MM.1S (cell line): ENCODE results near the gene PIK3R1.

ENCODE experiments used
- DNase-seq: peaks from one replicate; pipeline ENCODE4 v3.0.0-alpha.2; 2015
- H2AFZ ChIP-seq: fragments of 300-600 bp; sonication (generic); 2 replicates; pipeline ENCODE4 v1.6.0; 2016; ENCODE audit warnings: antibody characterized with exemption, low read length
- H3F3A ChIP-seq: fragments of 300-600 bp; sonication (generic); 2 replicates; pipeline ENCODE4 v1.6.1; 2016; ENCODE audit warnings: mild to moderate bottlenecking, antibody characterized with exemption, low read length, moderate library complexity, mixed read lengths; ENCODE audit not compliant: insufficient read depth
- H3K27ac ChIP-seq: fragments of 300-600 bp; sonication (generic); 2 replicates; pipeline ENCODE4 v1.5.1; 2016; ENCODE audit warnings: mild to moderate bottlenecking, low read length
- H3K27me3 ChIP-seq: fragments of 300-600 bp; sonication (generic); replicated peaks from 2 replicates; pipeline ENCODE4 v1.6.0; 2016; ENCODE audit warnings: low read length; ENCODE audit not compliant: insufficient read depth
- H3K36me3 ChIP-seq: fragments of 300-600 bp; sonication (generic); replicated peaks from 2 replicates; pipeline ENCODE4 v1.6.1; 2016; ENCODE audit warnings: mild to moderate bottlenecking, low read length, mixed read lengths; ENCODE audit not compliant: insufficient read depth
- H3K4me1 ChIP-seq: fragments of 300-600 bp; sonication (generic); 2 replicates; pipeline ENCODE4 v1.6.1; 2016; ENCODE audit warnings: low read length, mixed read lengths
- H3K4me2 ChIP-seq: fragments of 300-600 bp; sonication (generic); 2 replicates; pipeline ENCODE4 v1.6.0; 2016; ENCODE audit warnings: low read depth, low read length
- H3K4me3 ChIP-seq: fragments of 300-600 bp; sonication (generic); 2 replicates; pipeline ENCODE4 v1.5.1; 2016; ENCODE audit warnings: low read length, mixed read lengths
- H3K79me2 ChIP-seq: fragments of 300-600 bp; sonication (generic); 2 replicates; pipeline ENCODE4 v1.6.1; 2016; ENCODE audit warnings: mixed run types, low read length, mixed read lengths
- H3K9ac ChIP-seq: fragments of 300-600 bp; sonication (generic); 2 replicates; pipeline ENCODE4 v1.6.1; 2016; ENCODE audit warnings: low read length, mixed read lengths
- H3K9me2 ChIP-seq: fragments of 300-600 bp; sonication (generic); replicated peaks from 2 replicates; pipeline ENCODE4 v1.6.1; 2016; ENCODE audit warnings: mild to moderate bottlenecking, low read length, mixed read lengths; ENCODE audit not compliant: insufficient read depth
- H3K9me3 ChIP-seq: fragments of 300-600 bp; sonication (generic); replicated peaks from 2 replicates; pipeline ENCODE4 v1.6.1; 2016; ENCODE audit warnings: mild to moderate bottlenecking, low read length, mixed read lengths; ENCODE audit not compliant: insufficient read depth
- H4K20me1 ChIP-seq: fragments of 300-600 bp; sonication (generic); 2 replicates; pipeline ENCODE4 v1.6.1; 2016; ENCODE audit warnings: mild to moderate bottlenecking, low read length, moderate library complexity, mixed read lengths; ENCODE audit not compliant: insufficient read depth
- EZH2 ChIP-seq: fragments of 300-600 bp; sonication (generic); optimal IDR thresholded peaks from 2 replicates; pipeline ENCODE3; 2017; ENCODE audit warnings: low read depth, mild to moderate bottlenecking, antibody characterized with exemption, low read length, mixed read lengths
- EZH2phosphoT487 ChIP-seq: fragments of 300-600 bp; sonication (generic); IDR thresholded peaks from 2 replicates; pipeline ENCODE4 v1.6.1; 2018; ENCODE audit warnings: antibody characterized with exemption, low read length
- TF ChIP-seq, protein P1 (sequence below): fragments of 300-600 bp; sonication (generic); IDR thresholded peaks from 2 replicates; pipeline ENCODE4 v1.5.1; 2016; ENCODE audit warnings: antibody characterized with exemption, low read length, mixed read lengths

Gene PIK3R1

DNA sequence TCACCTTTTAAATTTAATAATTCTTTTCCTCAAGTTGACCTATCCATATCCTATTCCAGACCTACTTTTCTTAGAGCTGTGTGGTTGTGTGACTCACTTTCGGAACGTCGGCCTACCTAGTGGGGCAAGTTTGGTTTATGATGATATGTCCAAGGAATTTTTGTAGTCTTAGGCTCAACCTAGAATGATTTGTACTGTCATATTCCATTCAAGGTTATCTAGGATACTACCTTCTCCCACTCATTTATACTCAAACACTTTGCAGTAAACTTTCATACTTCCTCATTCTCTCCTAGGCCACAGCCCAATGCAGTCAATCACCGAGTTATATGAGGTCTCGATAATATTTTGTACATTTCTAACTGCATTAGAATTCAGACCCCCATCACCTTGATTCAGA, 61.9 kb downstream of the PIK3R1 start:
- Histone ChIP-seq H3F3A (no peaks in the 10 kb centered on the region), H3K4me2 (no peak overlapping the region), H3K27ac (no peak overlapping the region), H3K27me3 (no peaks in the 10 kb centered on the region), H3K9me2 (no peaks in the 10 kb centered on the region), H3K4me3 (no peak overlapping the region), H3K4me1 (no peaks in the 10 kb centered on the region), H2AFZ (no peak overlapping the region), H3K36me3 (peaks cover 11% of the 10 kb centered on the region), H3K9me3 (no peaks in the 10 kb centered on the region), H4K20me1 (no peaks in the 10 kb centered on the region), H3K79me2 (no peaks in the 10 kb centered on the region), H3K9ac (no peak overlapping the region)
- TF ChIP-seq EZH2phosphoT487: no peak
- no peak for TF ChIP-seq EZH2
- TF ChIP-seq, protein P1, sequence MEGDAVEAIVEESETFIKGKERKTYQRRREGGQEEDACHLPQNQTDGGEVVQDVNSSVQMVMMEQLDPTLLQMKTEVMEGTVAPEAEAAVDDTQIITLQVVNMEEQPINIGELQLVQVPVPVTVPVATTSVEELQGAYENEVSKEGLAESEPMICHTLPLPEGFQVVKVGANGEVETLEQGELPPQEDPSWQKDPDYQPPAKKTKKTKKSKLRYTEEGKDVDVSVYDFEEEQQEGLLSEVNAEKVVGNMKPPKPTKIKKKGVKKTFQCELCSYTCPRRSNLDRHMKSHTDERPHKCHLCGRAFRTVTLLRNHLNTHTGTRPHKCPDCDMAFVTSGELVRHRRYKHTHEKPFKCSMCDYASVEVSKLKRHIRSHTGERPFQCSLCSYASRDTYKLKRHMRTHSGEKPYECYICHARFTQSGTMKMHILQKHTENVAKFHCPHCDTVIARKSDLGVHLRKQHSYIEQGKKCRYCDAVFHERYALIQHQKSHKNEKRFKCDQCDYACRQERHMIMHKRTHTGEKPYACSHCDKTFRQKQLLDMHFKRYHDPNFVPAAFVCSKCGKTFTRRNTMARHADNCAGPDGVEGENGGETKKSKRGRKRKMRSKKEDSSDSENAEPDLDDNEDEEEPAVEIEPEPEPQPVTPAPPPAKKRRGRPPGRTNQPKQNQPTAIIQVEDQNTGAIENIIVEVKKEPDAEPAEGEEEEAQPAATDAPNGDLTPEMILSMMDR: no peak
- DNase-seq: no peak

DNA sequence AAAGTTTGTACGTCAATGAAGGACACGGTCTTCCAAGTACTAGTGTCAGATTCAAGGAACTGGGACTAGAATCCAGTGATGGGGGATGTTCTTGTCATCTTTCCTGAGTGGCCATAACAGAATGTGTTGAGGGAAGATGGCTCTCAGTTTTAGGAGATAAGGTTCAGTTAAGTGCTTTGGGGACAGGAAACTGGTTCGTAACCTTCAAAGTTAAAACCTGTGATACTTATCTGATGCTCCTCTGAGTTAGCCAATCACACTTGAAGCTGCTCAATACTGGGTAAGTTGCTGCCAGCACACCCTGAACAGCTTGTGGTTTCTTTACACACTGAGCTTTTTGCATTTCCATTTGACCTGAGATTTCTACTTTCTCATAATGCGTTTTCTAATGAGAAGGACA, 64.4 kb downstream of the PIK3R1 start:
- Histone ChIP-seq H3K9ac (no peak overlapping the region), H3K4me1 (no peaks in the 10 kb centered on the region), H3K9me2 (no peaks in the 10 kb centered on the region), H3K36me3 (peaks cover 11% of the 10 kb centered on the region), H3K4me2 (no peak overlapping the region), H3K9me3 (no peaks in the 10 kb centered on the region), H3F3A (no peaks in the 10 kb centered on the region), H3K27ac (no peak overlapping the region), H4K20me1 (no peaks in the 10 kb centered on the region), H3K4me3 (no peak overlapping the region), H3K27me3 (no peaks in the 10 kb centered on the region), H3K79me2 (no peaks in the 10 kb centered on the region), H2AFZ (no peak overlapping the region)
- DNase-seq: no peak
- TF ChIP-seq EZH2 (no peak), EZH2phosphoT487 (no peak)
- TF ChIP-seq, protein P1: no peak

DNA sequence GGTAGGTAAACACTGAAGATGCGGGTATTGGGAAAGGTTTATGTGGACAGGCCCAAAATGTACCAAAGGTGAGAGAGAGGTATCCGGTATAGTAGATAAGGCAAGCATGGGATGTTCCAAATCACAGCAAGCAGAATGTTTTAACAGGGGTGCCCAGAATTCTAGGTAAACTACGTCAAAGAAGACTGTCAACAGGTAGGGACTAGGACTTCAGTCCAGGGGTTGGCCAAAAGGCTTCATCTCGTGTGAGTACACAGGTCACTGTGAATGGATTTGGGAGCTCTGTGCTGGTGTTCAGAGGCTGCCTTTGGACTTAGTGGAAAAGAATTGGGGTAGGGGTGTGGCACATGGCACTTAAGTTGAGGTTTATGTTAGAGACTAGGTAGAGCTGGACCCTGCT, 66.4 kb downstream of the PIK3R1 start:
- Histone ChIP-seq H3K9ac (no peak overlapping the region), H3K36me3 (peaks cover 11% of the 10 kb centered on the region), H3K27ac (no peak overlapping the region), H3F3A (peaks cover 18% of the 10 kb centered on the region; the same call in 1 of the 2 replicates), H3K4me2 (no peak overlapping the region), H3K27me3 (no peaks in the 10 kb centered on the region), H3K9me3 (no peaks in the 10 kb centered on the region), H2AFZ (no peak overlapping the region), H3K79me2 (no peaks in the 10 kb centered on the region), H3K9me2 (no peaks in the 10 kb centered on the region), H4K20me1 (no peaks in the 10 kb centered on the region), H3K4me1 (peaks cover 19% of the 10 kb centered on the region), H3K4me3 (no peak overlapping the region)
- TF ChIP-seq, protein P1: no peak
- TF ChIP-seq EZH2phosphoT487 (no peak), EZH2 (no peak)
- no peak for DNase-seq
